ENCODE measurements around the gene CACNA1F. TPM values are rescaled to one million over a fixed set of nuclear protein-coding genes. Genes with fewer than 3 reads are reported as not detected.

CACNA1F gene
- total RNA-seq, 1 donor from 2014 or later: 4.9 TPM

DNA sequence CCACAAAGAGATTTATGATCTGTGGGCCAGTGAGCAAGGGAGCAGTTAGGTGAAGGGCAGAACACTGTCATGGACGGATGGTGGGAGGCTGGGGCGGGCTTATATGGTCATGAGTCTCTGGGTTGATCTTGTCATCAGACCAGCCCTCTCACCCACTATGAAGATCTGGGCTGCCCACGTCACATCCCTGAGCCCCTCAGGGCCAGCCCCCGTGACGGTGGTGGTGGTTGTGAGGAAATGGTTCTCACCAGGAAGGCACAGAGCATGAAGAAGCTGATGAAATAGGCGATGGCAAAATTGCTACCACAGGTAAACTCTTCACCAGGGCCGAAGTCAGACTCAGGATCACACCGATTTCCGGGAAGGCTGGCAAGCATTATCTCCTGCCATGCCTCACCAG lies 22.1 kb downstream of the CACNA1F start:
- Histone ChIP-seq H2AFZ (replicated peaks) (no peak overlapping the region), H3K4me3 (no peak overlapping the region), H4K20me1 (ENCODE audit: low read depth) (no peaks in the 10 kb centered on the region), H3K4me2 (no peak overlapping the region), H3K36me3 (no peaks in the 10 kb centered on the region), H3K27ac (no peak overlapping the region), H3K9ac (no peak overlapping the region), H3K4me1 (no peaks in the 10 kb centered on the region), H3F3A (ENCODE audit: low read depth) (no peaks in the 10 kb centered on the region), H3K79me2 (ENCODE audit: low read depth) (no peaks in the 10 kb centered on the region), H3K9me3 (ENCODE audit: low read depth) (no peaks in the 10 kb centered on the region), H3K27me3 (no peaks in the 10 kb centered on the region)
- Mint-ChIP-seq H3K9me3 (peaks cover 18% of the 10 kb centered on the region), H3K36me3 (no peaks in the 10 kb centered on the region), H3K27me3 (ENCODE audit: insufficient read depth, low read depth) (peaks cover 10% of the 10 kb centered on the region), H3K27ac (no peak overlapping the region), H3K4me1 (no peaks in the 10 kb centered on the region), H3K4me3 (no peak overlapping the region)
- DNase-seq (ENCODE audit: low spot score): no peak
- TF ChIP-seq EZH2phosphoT487 (IDR thresholded peaks at IDR 0.05) (no peak), EZH2 (IDR thresholded peaks at IDR 0.05) (no peak)
- TF ChIP-seq, protein P1, sequence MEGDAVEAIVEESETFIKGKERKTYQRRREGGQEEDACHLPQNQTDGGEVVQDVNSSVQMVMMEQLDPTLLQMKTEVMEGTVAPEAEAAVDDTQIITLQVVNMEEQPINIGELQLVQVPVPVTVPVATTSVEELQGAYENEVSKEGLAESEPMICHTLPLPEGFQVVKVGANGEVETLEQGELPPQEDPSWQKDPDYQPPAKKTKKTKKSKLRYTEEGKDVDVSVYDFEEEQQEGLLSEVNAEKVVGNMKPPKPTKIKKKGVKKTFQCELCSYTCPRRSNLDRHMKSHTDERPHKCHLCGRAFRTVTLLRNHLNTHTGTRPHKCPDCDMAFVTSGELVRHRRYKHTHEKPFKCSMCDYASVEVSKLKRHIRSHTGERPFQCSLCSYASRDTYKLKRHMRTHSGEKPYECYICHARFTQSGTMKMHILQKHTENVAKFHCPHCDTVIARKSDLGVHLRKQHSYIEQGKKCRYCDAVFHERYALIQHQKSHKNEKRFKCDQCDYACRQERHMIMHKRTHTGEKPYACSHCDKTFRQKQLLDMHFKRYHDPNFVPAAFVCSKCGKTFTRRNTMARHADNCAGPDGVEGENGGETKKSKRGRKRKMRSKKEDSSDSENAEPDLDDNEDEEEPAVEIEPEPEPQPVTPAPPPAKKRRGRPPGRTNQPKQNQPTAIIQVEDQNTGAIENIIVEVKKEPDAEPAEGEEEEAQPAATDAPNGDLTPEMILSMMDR (IDR thresholded peaks at IDR 0.05): no peak

DNA sequence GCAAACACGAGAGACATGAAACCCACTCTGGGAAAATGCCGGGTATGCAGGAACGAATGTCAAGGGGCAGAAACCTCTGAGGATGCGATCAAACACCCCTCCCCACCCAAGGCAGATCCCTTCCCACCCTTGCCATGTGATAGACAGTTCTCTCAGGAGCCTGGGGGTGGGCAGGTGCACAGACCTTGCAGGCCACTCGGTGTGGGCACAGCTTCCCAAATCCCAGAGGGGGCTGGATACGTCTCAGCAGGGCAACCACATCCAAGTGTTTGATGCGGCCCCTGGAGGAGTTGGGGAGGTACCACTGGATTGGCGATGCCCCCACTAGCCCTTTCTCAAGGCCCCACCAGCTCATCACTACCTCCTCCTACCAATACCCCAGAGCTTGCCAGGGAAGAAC lies 22.7 kb downstream of the CACNA1F start:
- H3K4me3 Mint-ChIP-seq: no peak overlapping the region
- TF ChIP-seq, protein P1 (IDR thresholded peaks at IDR 0.05): no peak
- TF ChIP-seq EZH2 (IDR thresholded peaks at IDR 0.05) (no peak), EZH2phosphoT487 (IDR thresholded peaks at IDR 0.05) (no peak)
- H3K27ac Mint-ChIP-seq: no peak overlapping the region
- Histone ChIP-seq H3K4me3 (no peak overlapping the region), H3K4me1 (no peaks in the 10 kb centered on the region), H4K20me1 (ENCODE audit: low read depth) (no peaks in the 10 kb centered on the region), H3K9ac (no peak overlapping the region), H3K27ac (no peak overlapping the region), H2AFZ (replicated peaks) (no peak overlapping the region), H3K27me3 (no peaks in the 10 kb centered on the region), H3K79me2 (ENCODE audit: low read depth) (no peaks in the 10 kb centered on the region), H3K36me3 (no peaks in the 10 kb centered on the region), H3K9me3 (ENCODE audit: low read depth) (no peaks in the 10 kb centered on the region), H3F3A (ENCODE audit: low read depth) (no peaks in the 10 kb centered on the region), H3K4me2 (no peak overlapping the region)
- H3K36me3 Mint-ChIP-seq: no peaks in the 10 kb centered on the region
- no peaks in the 10 kb centered on the region for H3K4me1 Mint-ChIP-seq
- peaks cover 10% of the 10 kb centered on the region for H3K27me3 Mint-ChIP-seq (ENCODE audit: insufficient read depth, low read depth)
- DNase-seq (ENCODE audit: low spot score): no peak
- peaks cover 13% of the 10 kb centered on the region for H3K9me3 Mint-ChIP-seq

DNA sequence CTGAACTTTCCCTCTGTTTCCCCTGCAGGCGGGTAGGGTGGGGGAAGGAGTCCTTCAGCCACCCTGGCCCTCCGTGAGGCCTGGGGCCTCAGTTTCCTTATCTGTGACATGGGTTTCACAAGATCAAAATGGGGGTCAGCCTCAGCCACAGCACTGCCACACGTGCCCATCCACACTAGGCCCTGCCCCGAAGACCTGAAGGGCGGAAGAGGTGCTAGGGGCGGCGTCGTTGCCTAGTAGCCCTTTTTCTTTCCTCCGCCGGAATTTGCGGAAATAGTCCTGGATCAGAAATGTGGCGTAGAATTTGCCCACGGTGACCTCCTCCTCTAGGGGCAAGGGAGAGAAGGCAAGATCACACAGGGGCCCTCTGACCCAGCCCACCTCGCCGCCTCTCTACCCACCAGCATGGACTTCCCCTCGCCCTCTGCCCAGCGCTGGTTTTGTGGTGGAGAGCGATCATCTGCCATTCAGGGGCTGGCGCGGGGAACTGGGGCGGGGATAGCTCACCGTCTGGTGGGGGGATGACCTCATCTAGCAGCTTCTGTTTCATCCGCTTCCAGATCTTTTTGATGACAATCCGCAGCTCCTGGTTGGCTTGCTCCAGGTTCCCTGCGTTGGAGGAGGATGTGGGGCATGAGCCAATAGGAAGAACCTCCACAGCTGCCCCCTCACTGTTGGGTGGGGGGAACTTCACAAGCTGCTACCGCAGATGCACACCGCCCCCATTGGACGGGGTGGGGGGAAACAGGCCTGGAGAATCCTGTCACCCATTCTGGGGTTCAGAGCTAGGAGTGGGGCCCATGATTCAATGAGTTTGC lies 23.5 kb downstream of the CACNA1F start:
- DNase-seq (ENCODE audit: low spot score): no peak

More for the DNA sequence above, 23.5 kb downstream of the CACNA1F start:
- Histone ChIP-seq H3K27me3 (no peaks in the 10 kb centered on the region), H3K4me2 (no peak overlapping the region), H3K79me2 (ENCODE audit: low read depth) (no peaks in the 10 kb centered on the region), H3K36me3 (no peaks in the 10 kb centered on the region), H3K4me3 (no peak overlapping the region), H4K20me1 (ENCODE audit: low read depth) (no peaks in the 10 kb centered on the region), H3K4me1 (no peaks in the 10 kb centered on the region), H3K9me3 (ENCODE audit: low read depth) (no peaks in the 10 kb centered on the region), H3K27ac (no peak overlapping the region), H2AFZ (replicated peaks) (no peak overlapping the region), H3K9ac (no peak overlapping the region), H3F3A (ENCODE audit: low read depth) (no peaks in the 10 kb centered on the region)
- TF ChIP-seq, protein P1 (IDR thresholded peaks at IDR 0.05): no peak
- TF ChIP-seq EZH2phosphoT487 (IDR thresholded peaks at IDR 0.05) (no peak), EZH2 (IDR thresholded peaks at IDR 0.05) (no peak)
- H3K9me3 Mint-ChIP-seq: peaks cover 8% of the 10 kb centered on the region
- H3K4me1 Mint-ChIP-seq: no peaks in the 10 kb centered on the region
- no peak overlapping the region for H3K4me3 Mint-ChIP-seq
- no peaks in the 10 kb centered on the region for H3K36me3 Mint-ChIP-seq
- H3K27me3 Mint-ChIP-seq (ENCODE audit: insufficient read depth, low read depth): peaks cover 5% of the 10 kb centered on the region
- no peak overlapping the region for H3K27ac Mint-ChIP-seq
